Raji (cell line): Measurements from ENCODE around the gene ASIC5.

Experiments used
- POLR2A ChIP-seq: IDR thresholded peaks from 2 replicates; pipeline ENCODE4 v1.6.1; 2011; ENCODE audit warnings: low read depth, low read length, control low read depth; ENCODE audit not compliant: insufficient read depth

ASIC5 gene

GRCh38 chr4:155837203-155837796, 28.8 kb downstream of the ASIC5 start:
- TF ChIP-seq POLR2A: no peak

DNA sequence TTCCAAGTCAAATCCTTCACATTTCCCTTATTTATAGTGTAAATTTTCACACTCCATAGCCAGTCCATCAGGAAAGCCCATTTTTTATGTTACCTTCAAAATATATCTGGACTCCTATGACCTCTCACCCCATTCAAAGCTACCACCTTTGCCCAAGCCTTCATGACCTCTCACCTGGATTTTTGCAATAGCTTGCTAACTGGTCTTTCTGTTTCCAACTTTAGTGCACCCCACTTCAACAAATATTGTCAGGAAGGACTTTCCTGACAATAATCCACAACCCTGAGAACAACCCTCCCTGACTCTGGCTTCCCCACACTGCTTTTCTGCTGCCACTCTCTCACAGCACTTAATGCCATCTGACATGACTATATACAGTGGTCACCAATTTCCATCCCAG, 33.4 kb downstream of the ASIC5 start:
- TF ChIP-seq POLR2A: no peak

- TF ChIP-seq POLR2A: no peak
Observed at GRCh38 chr4:155828628-155829027, 37.4 kb downstream of the ASIC5 start.

DNA sequence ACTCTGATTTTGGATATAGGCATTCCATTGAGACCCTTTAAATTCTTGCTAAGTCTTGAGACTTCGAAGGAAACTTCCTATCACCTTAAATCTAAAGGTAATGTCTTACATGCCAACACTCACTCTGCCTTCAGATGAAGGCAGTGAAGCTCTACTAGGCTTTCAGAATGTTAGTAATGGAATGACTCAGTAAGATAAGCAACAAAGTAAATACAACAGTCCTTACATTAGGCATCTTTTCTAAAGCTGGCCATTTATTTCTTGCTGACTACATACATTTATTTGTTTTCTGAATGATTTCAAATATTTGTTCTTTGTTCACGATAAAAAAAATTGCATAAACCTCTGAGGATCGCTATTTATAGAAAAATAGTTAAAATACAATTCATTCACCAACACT, 43.5 kb downstream of the ASIC5 start:
- TF ChIP-seq POLR2A: no peak

- no peak for TF ChIP-seq POLR2A
Observed at GRCh38 chr4:155820887-155821518, 45.1 kb downstream of the ASIC5 start.

- TF ChIP-seq POLR2A: no peak
Observed at GRCh38 chr4:155819066-155819465, 47.0 kb downstream of the ASIC5 start.

GRCh38 chr4:155818639-155819038, 47.4 kb downstream of the ASIC5 start:
- TF ChIP-seq POLR2A: no peak

- TF ChIP-seq POLR2A: no peak
Observed at GRCh38 chr4:155811083-155811482, 55.0 kb downstream of the ASIC5 start.

GRCh38 chr4:155809835-155810234, 56.2 kb downstream of the ASIC5 start:
- no peak for TF ChIP-seq POLR2A

DNA sequence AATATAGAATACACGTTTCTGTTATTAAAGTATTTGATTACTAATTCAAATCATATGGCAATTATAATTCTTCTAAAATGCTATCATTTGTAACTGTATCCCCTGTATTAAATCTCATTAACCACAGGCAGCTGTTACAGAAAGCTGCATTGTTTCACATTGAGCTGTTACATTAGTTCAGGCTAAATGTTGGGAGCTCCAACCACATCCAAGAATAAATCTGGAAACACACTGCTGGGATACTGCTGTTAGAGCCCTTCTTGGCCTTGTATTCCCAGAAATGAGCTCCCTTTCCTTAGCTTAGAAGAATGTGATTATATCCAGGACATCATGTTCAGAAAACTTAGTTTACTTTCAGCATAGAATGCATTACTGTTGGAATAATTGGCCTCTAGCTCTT, 59.1 kb downstream of the ASIC5 start:
- no peak for TF ChIP-seq POLR2A

- no peak for TF ChIP-seq POLR2A
Observed at GRCh38 chr4:155805016-155805415, 61.1 kb downstream of the ASIC5 start.

DNA sequence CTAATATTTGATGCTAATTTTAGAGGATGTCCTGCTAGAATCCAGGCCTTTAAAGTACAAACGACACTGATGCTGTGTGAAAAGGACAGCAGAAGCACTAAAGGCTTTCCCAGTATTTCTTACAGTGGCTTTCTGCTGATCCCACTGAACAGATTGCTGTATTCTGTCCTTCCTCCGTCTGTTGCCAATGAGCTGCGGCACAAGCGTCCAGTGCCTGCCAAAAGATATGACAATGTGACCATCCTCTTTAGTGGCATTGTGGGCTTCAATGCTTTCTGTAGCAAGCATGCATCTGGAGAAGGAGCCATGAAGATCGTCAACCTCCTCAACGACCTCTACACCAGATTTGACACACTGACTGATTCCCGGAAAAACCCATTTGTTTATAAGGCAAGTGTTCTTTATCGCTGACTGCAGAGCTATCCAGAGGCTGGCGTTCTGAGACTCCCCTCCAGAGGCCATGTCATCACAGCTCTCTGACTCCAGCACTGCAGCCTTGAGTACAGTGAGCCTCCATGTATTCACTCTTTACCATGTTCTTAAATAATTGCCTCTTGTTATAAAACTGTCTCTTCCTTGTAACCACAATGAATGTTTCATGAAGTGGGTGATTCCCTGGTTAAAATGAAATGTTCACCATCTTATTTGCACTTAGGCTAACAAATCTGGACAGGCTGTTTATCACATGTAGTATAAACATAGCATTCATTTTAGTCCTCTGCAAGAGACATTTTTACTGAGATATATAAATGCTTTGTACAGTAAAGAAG, 63.7 kb downstream of the ASIC5 start:
- no peak for TF ChIP-seq POLR2A

- no peak for TF ChIP-seq POLR2A
Observed at GRCh38 chr4:155800685-155801343, 65.3 kb downstream of the ASIC5 start.

DNA sequence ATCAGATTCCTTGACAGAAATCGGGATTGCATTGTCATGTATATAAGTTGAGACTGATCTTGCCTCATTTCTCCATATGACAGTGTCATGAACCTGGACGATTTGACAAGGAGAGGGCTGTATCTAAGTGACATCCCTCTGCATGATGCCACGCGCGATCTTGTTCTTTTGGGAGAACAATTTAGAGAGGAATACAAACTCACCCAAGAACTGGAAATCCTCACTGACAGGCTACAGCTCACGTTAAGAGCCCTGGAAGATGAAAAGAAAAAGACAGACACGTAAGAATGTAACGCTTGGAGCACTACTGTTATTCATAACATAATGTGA, 66.3 kb downstream of the ASIC5 start:
- no peak for TF ChIP-seq POLR2A

GRCh38 chr4:155799116-155799793, 66.8 kb downstream of the ASIC5 start:
- TF ChIP-seq POLR2A: no peak
